ENCODE data around the gene ATXN3. TPM values are rescaled to one million over a fixed set of nuclear protein-coding genes. Genes with fewer than 3 reads are reported as not detected.

Gene ATXN3
- total RNA-seq, 1 experiment from 2014 or later = 13.7 TPM

- no peak for DNase-seq (ENCODE audit: low spot score)
Measured at GRCh38 chr14:92009604-92010003, 96.8 kb downstream of the ATXN3 start.

Other genes starting within 250 kb of the ATXN3 start
- gene TC2N, start 239.0 kb downstream of the ATXN3 start, total RNA-seq (2014; rRNA removed; shearing (Covaris generic)) = 13.9 and 14.2 TPM in 2 replicates
- not detected in 2 replicates for gene FBLN5, start 158.9 kb downstream of the ATXN3 start, total RNA-seq (2014; rRNA removed; shearing (Covaris generic))
- gene TRIP11, start 66.5 kb downstream of the ATXN3 start, total RNA-seq (2014; rRNA removed; shearing (Covaris generic)) = 7.1 and 11.1 TPM in 2 replicates
- 268 and 270 TPM in 2 replicates for gene NDUFB1, start 15.1 kb upstream of the ATXN3 start, total RNA-seq (2014; rRNA removed; shearing (Covaris generic))
- 11.9 and 23.1 TPM in 2 replicates for gene CPSF2, start 15.4 kb upstream of the ATXN3 start, total RNA-seq (2014; rRNA removed; shearing (Covaris generic))
- not detected in 2 replicates for gene SLC24A4, start 216.6 kb upstream of the ATXN3 start, total RNA-seq (2014; rRNA removed; shearing (Covaris generic))

All from HT-29 (cell line).